ENCODE measurements around the gene HS1BP3. TPM values are rescaled to one million over a fixed set of nuclear protein-coding genes. Genes with fewer than 3 reads are reported as not detected.

Gene HS1BP3, protein sequence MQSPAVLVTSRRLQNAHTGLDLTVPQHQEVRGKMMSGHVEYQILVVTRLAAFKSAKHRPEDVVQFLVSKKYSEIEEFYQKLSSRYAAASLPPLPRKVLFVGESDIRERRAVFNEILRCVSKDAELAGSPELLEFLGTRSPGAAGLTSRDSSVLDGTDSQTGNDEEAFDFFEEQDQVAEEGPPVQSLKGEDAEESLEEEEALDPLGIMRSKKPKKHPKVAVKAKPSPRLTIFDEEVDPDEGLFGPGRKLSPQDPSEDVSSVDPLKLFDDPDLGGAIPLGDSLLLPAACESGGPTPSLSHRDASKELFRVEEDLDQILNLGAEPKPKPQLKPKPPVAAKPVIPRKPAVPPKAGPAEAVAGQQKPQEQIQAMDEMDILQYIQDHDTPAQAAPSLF
- 37.7 to 44.3 TPM (median 39.4 TPM) in 5 replicates for total RNA-seq (2022; extraction: Qiagen RNA extraction; ENCODE audit: low read depth)

DNA sequence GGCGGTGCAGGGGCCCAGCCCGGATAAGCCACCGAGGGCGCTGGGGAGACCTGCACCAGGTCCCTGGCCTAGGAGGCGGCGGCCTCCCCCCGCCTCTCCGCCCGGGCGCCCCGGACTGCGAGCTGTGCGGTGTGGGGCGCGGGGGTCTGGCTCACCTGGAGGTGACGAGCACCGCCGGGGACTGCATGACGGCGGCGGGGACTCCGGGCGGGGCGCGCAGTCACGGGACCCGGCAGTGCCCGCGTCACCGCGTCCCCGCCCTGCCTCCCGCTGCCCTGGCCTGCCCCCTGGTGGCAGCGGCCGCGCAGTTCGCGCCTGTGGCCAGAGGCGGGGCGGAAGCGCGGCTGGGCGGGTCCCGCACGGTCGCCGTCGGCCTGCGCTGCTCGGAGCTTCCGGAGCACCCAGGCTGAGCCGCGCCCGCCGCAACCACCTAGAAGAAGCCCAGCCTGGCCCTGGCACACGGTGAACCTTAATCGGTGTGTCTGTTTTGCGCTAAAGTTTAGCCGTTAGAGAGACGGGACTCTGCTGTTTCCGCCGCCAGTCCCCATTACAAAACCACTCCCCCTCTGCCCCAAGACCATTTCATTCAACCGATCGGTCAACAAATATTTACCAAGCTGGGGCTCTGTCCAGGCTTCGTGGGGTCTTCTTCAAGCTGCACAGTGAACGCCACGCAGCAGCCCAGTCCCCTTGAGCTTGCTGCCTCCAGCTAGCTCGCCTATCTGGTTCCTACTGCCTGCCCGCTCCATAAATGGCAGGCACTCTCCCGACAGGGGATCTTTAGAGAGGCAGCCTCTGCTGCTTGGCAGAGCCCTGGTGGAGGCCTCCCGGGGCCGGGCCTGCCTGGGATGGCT is at the start of gene HS1BP3:
Gene HS1BP3 (minus strand): TSS at position 222 of the 854 bp plus-strand sequence. CDS start 35 bp downstream, at position 187.

DNA sequence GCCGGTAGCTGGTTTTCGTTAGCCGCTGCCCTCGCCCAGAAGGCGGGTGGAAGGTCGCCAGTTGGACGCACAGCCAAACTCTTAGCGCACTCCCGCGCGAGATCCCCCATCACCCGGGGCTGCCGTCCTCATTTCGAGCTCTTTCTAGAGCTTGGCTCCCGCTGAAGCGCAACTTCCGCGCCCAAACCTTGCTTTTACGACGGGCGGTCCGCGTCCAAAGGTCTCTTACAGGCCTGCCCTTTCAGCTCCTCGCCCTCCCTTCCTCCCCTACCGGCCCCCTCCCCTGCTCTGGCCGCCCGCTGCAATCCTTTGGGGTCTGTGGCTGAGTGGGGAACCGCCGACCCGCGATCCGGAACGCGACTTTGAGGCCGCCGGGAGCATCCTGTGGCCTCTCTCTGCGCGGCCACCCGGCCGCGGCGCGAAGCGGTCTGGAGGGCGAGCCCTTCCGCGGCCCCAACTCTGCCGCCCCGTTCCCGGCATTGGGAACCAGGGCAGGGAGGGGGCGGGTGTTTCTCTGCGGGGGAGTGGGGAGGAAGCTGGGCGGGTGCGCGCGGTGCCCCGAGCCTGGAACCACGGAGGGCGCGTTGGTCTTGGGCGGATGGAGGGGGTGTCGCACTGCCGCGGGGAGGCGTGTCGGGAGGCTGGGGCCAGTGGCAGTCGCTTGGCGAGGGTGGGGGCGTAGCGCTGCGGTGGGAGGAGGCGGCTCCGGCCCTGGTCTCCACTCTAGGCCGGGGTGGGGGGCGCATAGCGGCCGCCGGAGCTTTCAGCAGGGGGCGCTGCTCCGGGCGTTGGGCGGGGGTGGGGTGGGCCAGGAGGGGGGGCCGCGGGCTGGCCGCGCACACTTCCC is 15.6 kb upstream of the HS1BP3 start, which contains the start of gene GDF7:
Gene GDF7 (plus strand): TSS at position 841 of the 847 bp plus-strand sequence. CDS start 96 bp downstream, outside the sequence.

Other genes with a start within 250 kb of the HS1BP3 start
- gene RHOB, start 204.0 kb downstream of the HS1BP3 start, total RNA-seq (2022; extraction: Qiagen RNA extraction; ENCODE audit: low read depth), result 115 to 198 TPM (median 181 TPM) in 5 replicates
- gene GDF7, start 16.0 kb upstream of the HS1BP3 start, total RNA-seq (2022; extraction: Qiagen RNA extraction; ENCODE audit: low read depth), result 0.02 to 0.05 TPM (median 0.05 TPM) in 5 replicates
- gene LDAH, start 172.0 kb upstream of the HS1BP3 start, total RNA-seq (2022; extraction: Qiagen RNA extraction; ENCODE audit: low read depth), result 16.6 to 22.8 TPM (median 20.4 TPM) in 5 replicates

All from A549 treated with DMSO at 1 μM for 4 hours (cell line).